Heart left ventricle (tissue), 16 donors: ENCODE data around the gene CDH2. TPM values are rescaled to one million over a fixed set of nuclear protein-coding genes. Genes with fewer than 3 reads are reported as not detected.

Source experiments
- ATAC-seq, 4 donors: fragments of 200-7000 bp; cut with Tn5 transposase; one replicate each; pipeline ENCODE4 v1.9.1; 2020 to 2022; ENCODE audit warnings: moderate library complexity in 4 of 4, mild to moderate bottlenecking in 3 of 4, moderate number of reproducible peaks in 1 of 4
- DNase-seq, 5 donors: peaks; one replicate each; pipeline ENCODE4 v3.0.0-alpha.2; 2020
- H3K27ac ChIP-seq, 12 donors: fragments of 200-600 bp; sonication (generic) in 4 of 12; one replicate each; pipeline versions ENCODE4 v1.5.0 to v1.8.0; 2016 to 2022; ENCODE audit warnings: mild to moderate bottlenecking in 2 of 12
- H3K27me3 ChIP-seq, 9 donors: fragments of 200-600 bp; sonication (generic) in 2 of 9; one replicate each; pipeline versions ENCODE4 v1.5.1 to v1.8.0; 2016 to 2022; ENCODE audit warnings: mild to moderate bottlenecking in 3 of 9
- H3K36me3 ChIP-seq, 9 donors: fragments of 200-600 bp; sonication (generic) in 2 of 9; one replicate each; pipeline versions ENCODE4 v1.5.0 to v1.8.0; 2018 to 2022; ENCODE audit warnings: mild to moderate bottlenecking in 2 of 9
- H3K4me1 ChIP-seq, 12 donors: fragments of 200-600 bp; sonication (generic) in 4 of 12; one replicate each; pipeline versions ENCODE4 v1.5.0 to v1.8.0; 2016 to 2022; ENCODE audit warnings: mild to moderate bottlenecking in 3 of 12
- H3K4me3 ChIP-seq, 12 donors: fragments of 200-600 bp; sonication (generic) in 4 of 12; one replicate each; pipeline versions ENCODE4 v1.5.0 to v1.8.0; 2017 to 2022; ENCODE audit warnings: mild to moderate bottlenecking in 9 of 12, moderate library complexity in 4 of 12
- H3K9me3 ChIP-seq, 12 donors: fragments of 200-600 bp; sonication (generic) in 4 of 12; one replicate each; pipeline versions ENCODE4 v1.5.0 to v1.8.0; 2016 to 2022; ENCODE audit warnings: mild to moderate bottlenecking in 1 of 12
- POLR2A ChIP-seq, 2 donors: fragments of 450-650 bp; IDR thresholded peaks; one replicate each; pipeline ENCODE4 v1.6.1; 2017; ENCODE audit warnings: antibody characterized with exemption in 2 of 2, mild to moderate bottlenecking in 2 of 2, moderate library complexity in 2 of 2
- WGBS, 4 donors: extraction: QIAGEN DNeasy Blood & Tissue Kit in 2 of 4; methylation state at CpG; one replicate each; pipeline versions ENCODE4 v1.1.5 to v1.1.7; 2013 to 2018; 5-methylcytosine and 5-hydroxymethylcytosine counted together
- intact Hi-C, 10 donors: fragments of 100-400 bp; cut with DNase I; formaldehyde crosslinking; loops; one replicate each; pipeline versions ENCODE4 v1.11.1 to v1.14.2; 2022
- polyA plus RNA-seq, 2 donors: library from polyadenylated mRNA; stranded (reverse); fragments of 200-250 nt; gene quantifications; one replicate each; pipeline ENCODE4 v1.2.3, GENCODE V29; 2013
- total RNA-seq, 9 donors: library from RNA; depleted of rRNA in 2 of 9; stranded (reverse); fragments of >200 nt in 2 of 9; fragmentation: NEBNext Ultra II Directional in 3 of 9; extraction: Animal tissue kit (Norgen Biotek cat#: 25700) in 3 of 9; gene quantifications; one replicate each; pipeline versions ENCODE4 v1.1.0 to v1.2.4, GENCODE V29; 2016 to 2023
- TF ChIP-seq, protein P1 (sequence below), 12 donors: fragments of 200-600 bp; sonication (generic) in 4 of 12; IDR thresholded peaks; one replicate each; pipeline versions ENCODE4 v1.5.0 to v1.8.0; 2018 to 2022; ENCODE audit warnings: antibody characterized with exemption in 12 of 12, mild to moderate bottlenecking in 5 of 12
- donor health status: ischemic (EF 13 %, LVEDD 7.1; RV severe dilation, severe dysfunction).
- donor health status: healthy with polysubstance abuse.
- donor health status: DM: no; HTN: yes; CAD: no.
- donor health status: DM: no; HTN: no; CAD: no.
- donor health status: ischemic (EF 25% LVEDD 6.9; RV normal size, moderate dysfunction).
- donor health status: ischemic (EF 25% LVEDD 5.7; RV mildly dilated, moderate dysfunction).
- donor health status: healthy.
- donor health status: DM: yes; HTN: yes; CAD: no.
- donor health status: ischemic (EF 35%, LVEDD 5.7; RV mildly dilated, moderate dysfunction).
- donor health status: nonischemic (EF 11% LVEDD 7.7; RV severe dilation, severe dysfunction).
- donor health status: DM: yes; HTN: yes; CAD: no.
- donor health status: PGD.
- donor health status: ischemic (EF 29% LVEDD 5.4; RV normal size, mild dysfunction).
- donor health status: nonischemic (EF 23%, LVEDD 6.1; RV moderate dilation, normal function).

The CDH2 gene
- total and polyA plus RNA-seq, 11 donors, result 62.5 to 594 (median 386) TPM

GRCh38 chr18:28161608-28162599, 15.0 kb downstream of the CDH2 start:
- no peak for TF ChIP-seq POLR2A (IDR thresholded peaks at IDR 0.05)
- TF ChIP-seq, protein P1, sequence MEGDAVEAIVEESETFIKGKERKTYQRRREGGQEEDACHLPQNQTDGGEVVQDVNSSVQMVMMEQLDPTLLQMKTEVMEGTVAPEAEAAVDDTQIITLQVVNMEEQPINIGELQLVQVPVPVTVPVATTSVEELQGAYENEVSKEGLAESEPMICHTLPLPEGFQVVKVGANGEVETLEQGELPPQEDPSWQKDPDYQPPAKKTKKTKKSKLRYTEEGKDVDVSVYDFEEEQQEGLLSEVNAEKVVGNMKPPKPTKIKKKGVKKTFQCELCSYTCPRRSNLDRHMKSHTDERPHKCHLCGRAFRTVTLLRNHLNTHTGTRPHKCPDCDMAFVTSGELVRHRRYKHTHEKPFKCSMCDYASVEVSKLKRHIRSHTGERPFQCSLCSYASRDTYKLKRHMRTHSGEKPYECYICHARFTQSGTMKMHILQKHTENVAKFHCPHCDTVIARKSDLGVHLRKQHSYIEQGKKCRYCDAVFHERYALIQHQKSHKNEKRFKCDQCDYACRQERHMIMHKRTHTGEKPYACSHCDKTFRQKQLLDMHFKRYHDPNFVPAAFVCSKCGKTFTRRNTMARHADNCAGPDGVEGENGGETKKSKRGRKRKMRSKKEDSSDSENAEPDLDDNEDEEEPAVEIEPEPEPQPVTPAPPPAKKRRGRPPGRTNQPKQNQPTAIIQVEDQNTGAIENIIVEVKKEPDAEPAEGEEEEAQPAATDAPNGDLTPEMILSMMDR (IDR thresholded peaks at IDR 0.05), result no peak
- peaks cover 0 to 91% (median 32%) of the 10 kb centered on the region in 12 donors for H3K4me1 ChIP-seq
- no peak overlapping the region for H3K4me3 ChIP-seq
- ATAC-seq (peak in 3 of 4 donors; percentile 31 to 44 (median 39)), DNase-seq (no peak)
- no peaks in the 10 kb centered on the region for H3K9me3 ChIP-seq
- H3K36me3 ChIP-seq, result peaks cover 0 to 2% (median 0%) of the 10 kb centered on the region in 9 donors
- intact Hi-C loops, result loop anchor here in 4 of 10 donors (5.0 to 10.0 kb wide), 3 partner anchors 35 to 385 kb away; no protein-coding TSS in a partner anchor
- 48 to 59% (median 52%) methylated on average over 9 of the region's 9 CpGs for WGBS, 4 donors
- H3K27me3 ChIP-seq, result no peaks in the 10 kb centered on the region
- peak overlapping the region in 10 of 12 donors; percentile 12 to 84 (median 59) for H3K27ac ChIP-seq

- TF ChIP-seq POLR2A (IDR thresholded peaks at IDR 0.05), result no peak
- TF ChIP-seq, protein P1 (IDR thresholded peaks at IDR 0.05), result no peak
- peak overlapping the region in 5 of 12 donors; percentile 13 to 41 (median 22) for H3K4me3 ChIP-seq
- DNase-seq, result no peak
- no peaks in the 10 kb centered on the region for H3K9me3 ChIP-seq
- 26 to 42% (median 36%) methylated on average over 2 of the region's 2 CpGs for WGBS, 4 donors
- H3K4me1 ChIP-seq, result peaks cover 0 to 97% (median 31%) of the 10 kb centered on the region in 12 donors
- H3K27me3 ChIP-seq, result no peaks in the 10 kb centered on the region
- H3K27ac ChIP-seq, result peak overlapping the region in 9 of 12 donors; percentile 3 to 84 (median 62)
- no peaks in the 10 kb centered on the region for H3K36me3 ChIP-seq
- intact Hi-C loops, result no loop called here
- peak in 3 of 4 donors; percentile 18 to 48 (median 22) for ATAC-seq
Measured at GRCh38 chr18:28159055-28159454, 17.9 kb downstream of the CDH2 start.

DNA sequence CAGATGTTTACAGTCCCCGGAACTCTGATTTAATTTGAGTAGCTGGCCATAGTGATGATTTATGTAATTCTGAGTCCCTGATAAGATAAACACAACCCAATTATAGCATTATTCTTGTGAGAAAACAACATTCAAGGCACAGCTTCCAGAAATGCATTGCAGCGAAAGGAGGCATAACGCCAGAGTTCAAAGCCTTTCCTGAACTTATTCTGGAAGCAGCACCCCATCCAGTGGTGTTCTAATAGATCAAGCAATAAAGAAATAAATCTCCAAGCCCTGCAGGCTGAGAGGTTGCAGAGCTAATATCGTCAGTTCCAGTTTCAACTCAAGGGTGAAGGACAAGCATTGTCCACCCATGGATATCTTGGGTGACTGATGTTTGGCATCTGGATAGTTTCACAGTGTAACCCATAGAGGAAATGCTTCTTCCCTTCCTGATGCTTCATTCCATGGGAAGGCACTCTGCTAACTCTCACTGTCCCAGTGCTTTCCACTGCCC, 18.8 kb downstream of the CDH2 start:
- H3K9me3 ChIP-seq, result no peaks in the 10 kb centered on the region
- no peaks in the 10 kb centered on the region for H3K36me3 ChIP-seq
- peak in 3 of 4 donors; percentile 12 to 35 (median 29) for ATAC-seq
- peaks cover 0 to 97% (median 28%) of the 10 kb centered on the region in 12 donors for H3K4me1 ChIP-seq
- peak overlapping the region in 6 of 12 donors; percentile 1 to 41 (median 19) for H3K4me3 ChIP-seq
- no peaks in the 10 kb centered on the region for H3K27me3 ChIP-seq
- no peak for DNase-seq
- 17 to 31% (median 19%) methylated on average over 4 of the region's 4 CpGs for WGBS, 4 donors
- peak overlapping the region in 9 of 12 donors; percentile 5 to 84 (median 62) for H3K27ac ChIP-seq
- intact Hi-C loops, result no loop called here
- no peak for TF ChIP-seq POLR2A (IDR thresholded peaks at IDR 0.05)
- TF ChIP-seq, protein P1 (IDR thresholded peaks at IDR 0.05), result peak in 2 of 12 donors; percentile 14 to 28
